ENCODE data around the gene MARK4.
A peak's percentile ranks its signal among the peaks of the same experiment; 100 is the strongest.

Gene MARK4

DNA sequence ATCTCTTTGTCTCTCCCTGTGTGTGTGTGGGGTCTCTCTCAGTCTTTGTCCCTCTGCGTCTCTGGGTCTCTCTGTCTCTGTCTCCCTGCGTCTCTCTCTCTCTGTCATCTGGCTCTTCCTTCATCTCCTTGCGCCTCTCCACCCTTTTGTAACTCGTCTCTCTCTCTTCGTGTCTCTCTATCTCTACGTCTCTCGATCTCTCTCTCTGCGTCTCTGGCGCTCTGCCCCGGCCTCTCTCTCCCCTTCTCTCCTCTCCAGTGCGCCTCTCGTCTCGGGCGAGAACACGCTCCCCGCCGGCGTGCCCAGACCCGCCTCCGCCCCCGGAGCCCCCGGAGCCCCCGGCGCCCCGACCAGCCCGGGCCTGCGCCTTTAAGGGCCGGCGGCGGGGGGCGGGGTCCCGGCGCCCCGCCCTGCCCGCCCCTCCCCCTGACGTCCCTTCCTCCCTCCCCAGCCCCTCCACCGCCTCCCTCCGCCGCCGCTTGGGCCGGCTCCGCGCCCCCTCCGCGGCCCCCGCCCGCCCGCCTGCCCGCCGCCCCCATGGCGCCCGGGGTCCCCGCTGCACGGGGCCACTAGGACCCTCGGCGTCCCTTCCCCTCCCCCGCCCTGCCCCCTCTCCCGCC, at the start of gene MARK4:
Gene MARK4 (plus strand): TSS at position 440 of the 620 bp plus-strand sequence. CDS start 318 bp downstream, outside the sequence.
- H3K4me3 ChIP-seq (ENCODE audit: low read length) = peak within 1 kb of the TSS; percentile 71
- no peaks in the 10 kb centered on the region for H3K36me3 ChIP-seq (ENCODE audit: control insufficient read depth, insufficient read depth, low read length)
- no peaks in the 10 kb centered on the region for H3K27me3 ChIP-seq (ENCODE audit: control insufficient read depth, insufficient read depth, low read length)
- no peaks in the 10 kb centered on the region for H3K9me3 ChIP-seq (ENCODE audit: control insufficient read depth, low read length)
- peak within 1 kb of the TSS; percentile 86 for H3K9ac ChIP-seq (ENCODE audit: low read length)
- peaks cover 33% of the 10 kb centered on the region for H3K4me1 ChIP-seq (ENCODE audit: control insufficient read depth, insufficient read depth, low read length)

DNA sequence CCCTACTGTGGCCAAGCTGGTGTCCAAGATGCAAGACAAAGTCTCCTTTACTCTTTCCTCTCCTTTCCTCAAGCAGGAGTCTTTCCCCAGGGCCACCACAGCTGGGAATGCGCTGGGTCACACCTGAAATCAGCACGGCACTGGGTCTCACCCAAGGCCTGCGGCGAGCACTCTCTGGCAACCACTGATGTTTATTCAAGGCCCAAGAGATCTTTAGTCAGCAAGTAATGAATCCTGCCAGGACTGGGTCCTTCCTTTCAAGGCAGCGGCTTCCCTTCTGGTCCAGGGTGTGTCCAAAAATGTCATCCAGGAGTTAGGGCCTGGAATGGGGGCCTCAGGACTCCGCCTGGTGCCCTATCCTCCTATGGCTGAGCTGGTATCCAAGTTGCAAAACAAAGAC, 48.4 kb upstream of the MARK4 start:
- H3K9ac ChIP-seq (ENCODE audit: low read length) = no peak overlapping the region
- no peaks in the 10 kb centered on the region for H3K27me3 ChIP-seq (ENCODE audit: control insufficient read depth, insufficient read depth, low read length)
- peaks cover 6% of the 10 kb centered on the region for H3K4me1 ChIP-seq (ENCODE audit: control insufficient read depth, insufficient read depth, low read length)
- H3K36me3 ChIP-seq (ENCODE audit: control insufficient read depth, insufficient read depth, low read length) = no peaks in the 10 kb centered on the region
- H3K9me3 ChIP-seq (ENCODE audit: control insufficient read depth, low read length) = no peaks in the 10 kb centered on the region
- H3K4me3 ChIP-seq (ENCODE audit: low read length) = no peak overlapping the region

DNA sequence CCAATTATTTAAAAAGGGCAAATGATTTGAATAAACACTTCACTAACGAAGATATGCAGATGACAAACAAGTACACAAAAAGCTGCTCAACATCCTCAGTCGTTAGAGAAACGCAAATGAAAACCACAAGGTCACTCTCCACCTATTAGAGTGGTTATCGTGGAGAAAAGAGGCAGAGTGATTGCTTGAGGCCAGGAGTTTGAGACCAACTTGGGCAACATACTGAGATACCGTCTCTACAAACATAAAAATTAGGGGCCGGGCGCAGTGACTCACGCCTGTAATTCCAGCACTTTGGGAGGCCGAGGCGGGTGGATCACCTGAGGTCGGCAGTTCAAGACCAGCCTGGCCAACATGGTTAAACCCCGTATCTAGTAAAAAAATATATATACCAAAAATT, 45.3 kb upstream of the MARK4 start:
- no peak overlapping the region for H3K4me3 ChIP-seq (ENCODE audit: low read length)
- no peaks in the 10 kb centered on the region for H3K9me3 ChIP-seq (ENCODE audit: control insufficient read depth, low read length)
- no peaks in the 10 kb centered on the region for H3K27me3 ChIP-seq (ENCODE audit: control insufficient read depth, insufficient read depth, low read length)
- H3K9ac ChIP-seq (ENCODE audit: low read length) = no peak overlapping the region
- H3K36me3 ChIP-seq (ENCODE audit: control insufficient read depth, insufficient read depth, low read length) = no peaks in the 10 kb centered on the region
- H3K4me1 ChIP-seq (ENCODE audit: control insufficient read depth, insufficient read depth, low read length) = peaks cover 7% of the 10 kb centered on the region

DNA sequence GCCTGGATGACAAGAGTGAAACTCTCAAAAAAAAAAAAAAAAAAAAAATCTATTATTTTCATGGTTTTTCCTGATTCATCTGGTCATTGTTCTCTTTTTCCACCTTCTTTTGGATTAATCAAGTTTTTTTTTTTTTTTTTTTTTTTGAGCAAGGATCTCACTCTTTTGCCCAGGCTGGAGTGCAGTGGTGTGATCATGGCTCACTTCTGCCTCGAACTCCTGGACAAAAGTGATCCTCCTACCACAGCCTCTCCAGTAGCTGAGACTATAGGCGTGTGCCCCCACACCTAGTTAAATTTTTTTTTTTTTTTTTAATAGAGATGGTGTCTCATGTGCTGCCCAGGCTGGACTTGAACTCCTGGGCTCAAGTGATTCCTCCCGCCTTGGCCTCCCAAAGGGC, 44.7 kb upstream of the MARK4 start:
- Histone ChIP-seq H3K4me1 (ENCODE audit: control insufficient read depth, insufficient read depth, low read length) (peaks cover 11% of the 10 kb centered on the region), H3K4me3 (ENCODE audit: low read length) (no peak overlapping the region)

DNA sequence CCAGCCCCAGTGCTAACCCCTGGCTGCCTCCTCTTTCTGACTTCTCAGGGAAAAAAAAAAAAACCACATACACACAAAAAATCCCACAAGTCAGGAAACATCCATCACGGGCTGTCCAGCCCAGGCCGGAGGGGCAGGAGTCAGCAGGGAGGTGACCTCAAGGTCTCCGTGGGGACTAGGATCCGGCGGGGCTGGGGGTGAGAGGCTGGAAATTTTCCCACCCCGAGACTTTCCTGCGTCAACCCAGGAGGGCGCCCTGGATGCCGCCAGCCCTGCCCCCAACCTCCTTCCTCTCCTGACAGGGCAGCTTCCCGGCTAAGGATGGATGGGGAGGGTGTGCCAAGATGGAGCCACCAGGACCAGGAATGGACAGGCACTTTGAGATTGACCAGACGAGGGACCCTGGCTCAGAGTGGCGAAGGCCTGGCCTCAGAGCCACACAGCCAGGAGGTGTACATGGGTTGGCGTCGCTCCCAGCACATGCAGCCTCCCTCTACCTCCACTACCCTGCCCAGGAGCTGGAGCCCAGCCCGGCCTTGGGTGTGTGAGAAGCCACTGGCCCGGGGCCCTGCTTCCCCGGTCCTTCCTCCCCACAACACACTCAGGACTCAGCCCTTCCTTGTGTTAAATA, 39.2 kb upstream of the MARK4 start:
- no peaks in the 10 kb centered on the region for H3K36me3 ChIP-seq (ENCODE audit: control insufficient read depth, insufficient read depth, low read length)
- H3K4me3 ChIP-seq (ENCODE audit: low read length) = no peak overlapping the region
- no peaks in the 10 kb centered on the region for H3K9me3 ChIP-seq (ENCODE audit: control insufficient read depth, low read length)
- H3K27me3 ChIP-seq (ENCODE audit: control insufficient read depth, insufficient read depth, low read length) = peaks cover 5% of the 10 kb centered on the region
- no peak overlapping the region for H3K9ac ChIP-seq (ENCODE audit: low read length)
- H3K4me1 ChIP-seq (ENCODE audit: control insufficient read depth, insufficient read depth, low read length) = peaks cover 12% of the 10 kb centered on the region

More for the DNA sequence above, 44.7 kb upstream of the MARK4 start:
- Histone ChIP-seq H3K27me3 (ENCODE audit: control insufficient read depth, insufficient read depth, low read length) (no peaks in the 10 kb centered on the region), H3K36me3 (ENCODE audit: control insufficient read depth, insufficient read depth, low read length) (no peaks in the 10 kb centered on the region), H3K9me3 (ENCODE audit: control insufficient read depth, low read length) (no peaks in the 10 kb centered on the region), H3K9ac (ENCODE audit: low read length) (no peak overlapping the region)

DNA sequence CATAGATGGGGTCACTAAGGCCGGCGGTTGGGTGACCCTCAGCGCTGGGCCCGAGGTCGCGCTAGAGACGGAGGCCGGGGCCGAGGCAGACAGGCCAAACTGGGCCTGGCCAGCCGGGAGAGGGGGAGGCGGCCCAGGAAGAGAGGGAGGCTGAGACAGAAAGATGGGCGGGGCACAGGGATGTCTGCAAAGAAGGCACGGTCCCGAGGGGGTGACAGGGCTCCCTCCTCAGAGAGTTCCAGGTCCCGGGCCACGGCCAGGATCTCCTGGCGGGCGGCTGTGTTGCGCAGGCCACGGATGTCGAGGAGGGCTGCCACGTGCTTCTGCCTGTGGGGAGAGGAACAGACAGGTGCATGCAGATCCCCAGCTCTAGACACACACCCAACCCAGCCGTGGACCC, 38.0 kb upstream of the MARK4 start:
- Histone ChIP-seq H3K4me3 (ENCODE audit: low read length) (no peak overlapping the region), H3K4me1 (ENCODE audit: control insufficient read depth, insufficient read depth, low read length) (peaks cover 12% of the 10 kb centered on the region), H3K9ac (ENCODE audit: low read length) (no peak overlapping the region), H3K36me3 (ENCODE audit: control insufficient read depth, insufficient read depth, low read length) (no peaks in the 10 kb centered on the region), H3K27me3 (ENCODE audit: control insufficient read depth, insufficient read depth, low read length) (peaks cover 12% of the 10 kb centered on the region), H3K9me3 (ENCODE audit: control insufficient read depth, low read length) (no peaks in the 10 kb centered on the region)

DNA sequence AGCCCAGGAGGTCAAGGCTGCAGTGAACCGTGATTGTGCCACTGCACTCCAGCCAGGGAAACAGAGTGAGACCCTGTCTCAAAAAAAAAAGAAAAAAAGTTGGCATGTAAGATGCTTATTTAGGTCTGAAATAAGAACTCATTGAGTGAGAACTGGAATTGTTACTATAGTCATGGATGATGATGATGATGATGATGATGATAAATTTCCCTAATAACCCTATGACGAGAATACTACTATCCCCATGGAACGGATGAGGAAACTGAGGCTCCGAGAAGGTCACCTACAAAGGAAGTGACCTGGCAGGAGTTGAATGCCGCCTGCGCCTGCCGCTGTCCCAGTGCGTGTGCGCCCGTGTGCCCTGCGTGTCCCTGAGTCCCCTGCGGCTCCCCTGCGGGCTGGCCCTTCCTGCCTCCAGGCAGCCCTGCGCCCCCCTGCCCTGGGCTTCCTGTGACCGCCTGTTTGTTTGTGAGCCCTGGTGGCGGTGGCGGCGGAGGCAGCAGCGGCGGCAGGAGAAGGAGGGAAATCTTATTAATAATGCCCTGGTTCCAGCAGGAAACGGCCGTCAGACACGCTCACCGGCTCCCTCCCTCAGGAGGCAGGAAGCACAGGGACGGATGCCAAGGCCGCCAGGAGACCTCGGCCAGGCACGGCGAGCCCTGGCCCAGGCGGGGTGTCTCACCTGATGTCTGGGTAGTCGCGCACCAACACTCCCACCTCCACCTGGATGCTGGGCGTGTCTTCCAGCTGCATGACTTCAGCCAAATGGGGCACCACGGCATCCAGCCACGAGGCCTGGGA, 35.5 kb upstream of the MARK4 start:
- H3K4me3 ChIP-seq (ENCODE audit: low read length) = no peak overlapping the region
- no peak overlapping the region for H3K9ac ChIP-seq (ENCODE audit: low read length)
- peaks cover 12% of the 10 kb centered on the region for H3K27me3 ChIP-seq (ENCODE audit: control insufficient read depth, insufficient read depth, low read length)
- no peaks in the 10 kb centered on the region for H3K36me3 ChIP-seq (ENCODE audit: control insufficient read depth, insufficient read depth, low read length)
- peaks cover 12% of the 10 kb centered on the region for H3K4me1 ChIP-seq (ENCODE audit: control insufficient read depth, insufficient read depth, low read length)
- H3K9me3 ChIP-seq (ENCODE audit: control insufficient read depth, low read length) = no peaks in the 10 kb centered on the region

DNA sequence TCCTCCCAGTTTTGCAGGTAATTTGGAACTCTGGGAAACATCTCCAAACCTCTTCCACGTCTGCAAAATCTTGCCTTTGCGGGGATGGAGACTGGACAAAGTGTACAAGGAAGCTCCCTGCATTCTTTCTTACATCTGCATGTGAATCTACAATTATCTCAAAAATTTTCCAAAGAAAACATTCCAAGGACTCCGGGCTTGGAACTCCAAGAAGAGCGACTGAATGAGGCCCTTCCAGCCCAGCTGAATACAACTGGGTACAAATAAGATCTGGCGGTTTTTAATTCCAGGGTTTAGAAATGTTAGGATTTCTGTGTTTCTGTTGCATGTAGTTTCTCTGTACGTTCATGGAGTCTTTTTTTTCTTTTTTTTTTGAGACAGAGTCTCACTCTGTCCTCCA, 34.4 kb upstream of the MARK4 start:
- Histone ChIP-seq H3K27me3 (ENCODE audit: control insufficient read depth, insufficient read depth, low read length) (peaks cover 12% of the 10 kb centered on the region), H3K4me1 (ENCODE audit: control insufficient read depth, insufficient read depth, low read length) (peaks cover 5% of the 10 kb centered on the region), H3K9ac (ENCODE audit: low read length) (no peak overlapping the region), H3K4me3 (ENCODE audit: low read length) (no peak overlapping the region), H3K9me3 (ENCODE audit: control insufficient read depth, low read length) (no peaks in the 10 kb centered on the region), H3K36me3 (ENCODE audit: control insufficient read depth, insufficient read depth, low read length) (no peaks in the 10 kb centered on the region)

DNA sequence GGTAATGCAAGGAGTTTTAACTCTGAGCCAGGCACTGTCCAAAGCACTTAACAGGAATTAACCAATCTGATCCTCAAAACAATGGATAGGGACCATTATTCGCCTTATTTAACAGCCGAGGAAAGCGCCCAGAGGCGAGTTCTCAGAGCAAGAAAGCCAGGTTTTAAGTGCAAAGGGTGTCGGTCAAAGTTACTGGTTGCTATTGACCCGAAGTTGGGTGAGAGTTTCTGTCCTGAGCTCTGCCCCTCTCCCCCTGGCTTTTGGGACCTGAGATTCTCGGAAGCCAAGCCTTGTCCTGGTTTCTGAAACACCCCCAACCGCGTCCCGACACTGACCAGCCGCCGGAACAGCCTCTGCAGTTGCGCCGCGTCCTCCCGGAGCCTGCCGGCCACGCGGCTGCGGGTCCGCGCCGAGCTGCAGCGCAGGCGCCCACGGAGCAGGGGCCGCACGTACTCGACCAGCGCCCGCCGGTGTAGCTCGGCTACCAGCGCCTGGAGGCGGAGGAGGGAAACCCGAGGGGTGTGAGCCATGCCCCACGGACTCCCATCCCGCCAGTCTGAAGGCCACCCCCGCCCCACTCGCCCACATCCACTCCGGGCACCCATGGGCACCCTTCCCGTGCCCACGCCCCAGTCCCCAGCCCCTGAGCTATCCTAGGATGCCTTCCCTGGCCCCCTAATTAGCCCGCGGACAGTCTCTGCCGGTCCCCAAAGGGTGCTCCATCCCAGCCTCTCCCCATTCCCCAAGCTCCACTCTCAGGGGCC, 33.7 kb upstream of the MARK4 start:
- Histone ChIP-seq H3K4me1 (ENCODE audit: control insufficient read depth, insufficient read depth, low read length) (no peaks in the 10 kb centered on the region), H3K36me3 (ENCODE audit: control insufficient read depth, insufficient read depth, low read length) (no peaks in the 10 kb centered on the region), H3K27me3 (ENCODE audit: control insufficient read depth, insufficient read depth, low read length) (peaks cover 8% of the 10 kb centered on the region), H3K4me3 (ENCODE audit: low read length) (no peak overlapping the region), H3K9ac (ENCODE audit: low read length) (no peak overlapping the region), H3K9me3 (ENCODE audit: control insufficient read depth, low read length) (no peaks in the 10 kb centered on the region)

DNA sequence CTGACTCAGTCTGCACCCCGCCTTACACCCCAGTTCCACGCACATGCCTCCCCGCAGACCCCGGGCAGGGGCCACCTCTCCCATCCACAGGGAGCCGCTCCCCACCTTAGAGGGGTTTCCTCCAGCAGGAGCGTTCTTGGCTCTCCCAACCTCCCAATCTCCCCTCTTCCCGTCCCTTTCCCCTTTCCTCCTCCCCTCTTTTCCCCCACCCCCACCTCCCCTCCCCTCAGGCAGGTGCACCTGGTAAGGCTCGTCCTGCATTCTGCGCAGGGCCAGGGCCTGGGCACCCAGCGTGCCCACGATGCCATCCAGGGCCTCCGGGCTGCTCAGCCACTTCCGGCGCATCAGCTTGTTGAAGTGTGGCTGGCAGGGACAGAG, 33.1 kb upstream of the MARK4 start:
- no peaks in the 10 kb centered on the region for H3K36me3 ChIP-seq (ENCODE audit: control insufficient read depth, insufficient read depth, low read length)
- H3K4me3 ChIP-seq (ENCODE audit: low read length) = no peak overlapping the region
- H3K27me3 ChIP-seq (ENCODE audit: control insufficient read depth, insufficient read depth, low read length) = peaks cover 8% of the 10 kb centered on the region
- no peak overlapping the region for H3K9ac ChIP-seq (ENCODE audit: low read length)
- no peaks in the 10 kb centered on the region for H3K9me3 ChIP-seq (ENCODE audit: control insufficient read depth, low read length)
- no peaks in the 10 kb centered on the region for H3K4me1 ChIP-seq (ENCODE audit: control insufficient read depth, insufficient read depth, low read length)

DNA sequence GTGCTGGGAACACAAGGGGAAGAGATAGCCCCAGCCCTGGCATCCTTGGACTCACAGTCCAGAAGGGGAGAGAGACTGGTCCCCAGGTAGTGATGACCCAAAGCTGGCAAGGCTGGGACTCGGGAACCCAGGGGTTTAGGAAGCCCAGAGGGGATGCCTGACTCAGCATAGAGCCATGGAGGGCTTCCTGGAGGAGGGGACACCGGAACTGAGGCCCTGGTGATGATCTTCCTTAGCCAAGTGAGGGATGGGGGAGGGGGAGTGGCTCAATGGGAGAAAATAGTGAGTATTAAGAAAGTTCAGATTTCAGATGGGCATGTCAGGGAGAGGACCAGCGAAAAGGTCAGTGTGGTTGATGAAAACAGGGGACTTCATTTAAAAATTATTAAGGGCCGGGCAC, 32.6 kb upstream of the MARK4 start:
- no peaks in the 10 kb centered on the region for H3K4me1 ChIP-seq (ENCODE audit: control insufficient read depth, insufficient read depth, low read length)
- H3K27me3 ChIP-seq (ENCODE audit: control insufficient read depth, insufficient read depth, low read length) = peaks cover 8% of the 10 kb centered on the region
- H3K4me3 ChIP-seq (ENCODE audit: low read length) = no peak overlapping the region
- no peaks in the 10 kb centered on the region for H3K9me3 ChIP-seq (ENCODE audit: control insufficient read depth, low read length)
- H3K36me3 ChIP-seq (ENCODE audit: control insufficient read depth, insufficient read depth, low read length) = no peaks in the 10 kb centered on the region
- H3K9ac ChIP-seq (ENCODE audit: low read length) = no peak overlapping the region

All from mucosa of stomach (tissue), 1 donor.